AG09319 (cell line): ENCODE results near the gene NFASC.

ENCODE experiments used
- DNase-seq: peaks from one replicate; pipeline ENCODE4 v3.0.0-alpha.2; 2010; ENCODE audit warnings: low read depth; ENCODE audit errors: extremely low read depth
- TF ChIP-seq, protein P1 (sequence below): IDR thresholded peaks from 2 replicates; pipeline ENCODE4 v1.5.1; 2011; ENCODE audit warnings: low read depth, mild to moderate bottlenecking, inconsistent platforms, low read length, moderate library complexity

Gene NFASC

DNA sequence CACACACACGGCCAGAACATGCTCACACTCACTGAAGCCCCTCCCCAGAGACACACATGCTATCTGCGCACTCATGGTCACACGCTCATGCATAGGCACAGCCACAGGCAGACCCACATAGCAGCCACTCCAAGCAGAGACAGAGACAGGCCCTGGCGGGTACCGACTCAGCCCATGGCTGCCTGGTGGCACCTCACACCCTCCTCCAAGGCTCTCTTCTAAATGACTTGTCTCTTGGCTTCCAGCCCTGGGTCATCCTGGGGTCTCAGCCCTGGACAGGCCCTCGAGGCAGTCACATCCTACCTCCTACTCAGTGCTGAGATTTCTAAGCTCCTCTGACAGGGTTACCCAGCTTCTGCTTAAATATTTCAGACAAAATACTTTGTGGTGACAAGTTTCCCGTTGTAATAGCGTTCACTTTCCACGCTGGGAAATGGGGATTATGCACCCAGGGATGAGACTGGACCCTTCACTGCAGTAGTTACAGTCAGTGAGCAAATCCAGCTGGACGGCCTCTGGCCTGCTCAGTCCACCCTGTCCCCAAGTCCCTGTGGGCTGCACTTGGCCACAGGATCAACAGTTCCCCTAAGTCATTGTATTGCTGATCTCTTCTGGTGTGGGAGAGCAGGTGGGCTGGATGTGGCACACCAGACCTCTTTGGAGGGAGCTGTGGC lies 2.9 kb upstream of the NFASC start:
- DNase-seq = no peak
- TF ChIP-seq, protein P1, sequence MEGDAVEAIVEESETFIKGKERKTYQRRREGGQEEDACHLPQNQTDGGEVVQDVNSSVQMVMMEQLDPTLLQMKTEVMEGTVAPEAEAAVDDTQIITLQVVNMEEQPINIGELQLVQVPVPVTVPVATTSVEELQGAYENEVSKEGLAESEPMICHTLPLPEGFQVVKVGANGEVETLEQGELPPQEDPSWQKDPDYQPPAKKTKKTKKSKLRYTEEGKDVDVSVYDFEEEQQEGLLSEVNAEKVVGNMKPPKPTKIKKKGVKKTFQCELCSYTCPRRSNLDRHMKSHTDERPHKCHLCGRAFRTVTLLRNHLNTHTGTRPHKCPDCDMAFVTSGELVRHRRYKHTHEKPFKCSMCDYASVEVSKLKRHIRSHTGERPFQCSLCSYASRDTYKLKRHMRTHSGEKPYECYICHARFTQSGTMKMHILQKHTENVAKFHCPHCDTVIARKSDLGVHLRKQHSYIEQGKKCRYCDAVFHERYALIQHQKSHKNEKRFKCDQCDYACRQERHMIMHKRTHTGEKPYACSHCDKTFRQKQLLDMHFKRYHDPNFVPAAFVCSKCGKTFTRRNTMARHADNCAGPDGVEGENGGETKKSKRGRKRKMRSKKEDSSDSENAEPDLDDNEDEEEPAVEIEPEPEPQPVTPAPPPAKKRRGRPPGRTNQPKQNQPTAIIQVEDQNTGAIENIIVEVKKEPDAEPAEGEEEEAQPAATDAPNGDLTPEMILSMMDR = no peak

DNA sequence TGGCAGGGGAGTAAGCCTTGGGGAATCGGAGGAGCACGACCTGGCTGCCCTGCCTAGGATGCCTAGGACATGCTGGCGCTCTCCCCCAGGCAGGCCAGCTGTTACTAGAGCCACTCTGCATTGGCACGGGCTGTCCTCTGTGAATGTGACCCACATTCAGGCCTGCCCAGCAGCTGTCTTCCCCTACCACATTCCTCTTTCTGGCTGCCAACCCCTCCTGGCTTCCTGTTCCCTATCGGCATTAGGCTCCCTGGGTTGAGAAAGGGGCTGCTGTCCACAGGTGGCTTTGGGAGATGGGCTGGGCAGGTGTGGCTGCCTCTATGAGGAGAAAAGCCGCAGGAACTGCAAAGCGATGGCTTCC lies 2.3 kb upstream of the NFASC start:
- no peak for DNase-seq
- TF ChIP-seq, protein P1 = no peak

DNA sequence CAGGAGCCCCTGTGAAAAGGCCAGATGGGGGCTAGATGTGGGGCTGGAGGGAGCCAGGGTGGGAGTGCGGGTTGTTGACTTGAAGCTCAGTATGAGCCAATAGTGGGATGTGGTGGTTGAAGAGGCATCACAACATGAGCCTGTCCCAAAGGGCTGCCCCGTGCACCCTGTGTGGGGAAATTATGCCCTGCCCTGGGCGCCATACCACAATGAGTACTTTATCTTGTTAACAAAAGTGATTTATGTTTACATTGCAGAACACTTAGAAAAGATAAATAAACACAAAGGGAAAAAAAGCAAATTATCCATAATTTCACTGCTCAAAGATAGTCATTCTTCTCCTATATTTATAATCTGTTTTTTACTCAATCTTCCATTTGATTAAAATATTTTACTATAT lies 1.6 kb upstream of the NFASC start:
- DNase-seq = no peak
- TF ChIP-seq, protein P1 = no peak

DNA sequence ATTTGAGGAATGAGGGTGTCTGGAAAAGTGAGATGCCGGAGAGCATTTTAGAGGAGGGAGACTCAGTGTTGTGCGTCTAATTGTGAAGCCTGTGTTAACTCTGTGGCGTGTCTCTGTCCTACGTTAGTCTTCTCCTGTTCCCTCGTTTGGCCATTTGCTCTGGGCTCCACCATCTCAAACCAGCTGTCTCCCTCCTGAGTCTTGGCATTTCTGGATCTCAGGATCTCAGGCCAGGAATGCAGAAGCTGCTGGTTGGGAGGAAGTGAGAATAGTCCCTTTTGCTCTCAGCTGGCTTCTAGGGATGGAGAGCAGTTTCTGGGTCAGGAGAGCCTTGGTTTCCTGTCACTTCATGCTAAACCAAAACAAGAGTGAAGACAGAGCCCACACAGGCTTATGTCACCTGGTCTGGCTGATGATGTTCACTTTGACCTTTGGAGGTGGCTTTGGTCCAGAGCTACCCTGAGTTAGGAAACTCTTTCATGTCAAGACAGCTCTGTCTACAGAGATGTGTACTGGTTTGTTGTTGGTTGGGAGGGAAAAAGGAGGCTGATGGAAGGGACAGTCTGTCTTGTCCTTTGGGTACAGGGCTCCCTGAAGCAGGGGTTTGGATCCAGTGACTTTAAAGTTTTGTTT lies 859 bp downstream of the NFASC start:
- TF ChIP-seq, protein P1 = no peak
- DNase-seq = no peak

DNA sequence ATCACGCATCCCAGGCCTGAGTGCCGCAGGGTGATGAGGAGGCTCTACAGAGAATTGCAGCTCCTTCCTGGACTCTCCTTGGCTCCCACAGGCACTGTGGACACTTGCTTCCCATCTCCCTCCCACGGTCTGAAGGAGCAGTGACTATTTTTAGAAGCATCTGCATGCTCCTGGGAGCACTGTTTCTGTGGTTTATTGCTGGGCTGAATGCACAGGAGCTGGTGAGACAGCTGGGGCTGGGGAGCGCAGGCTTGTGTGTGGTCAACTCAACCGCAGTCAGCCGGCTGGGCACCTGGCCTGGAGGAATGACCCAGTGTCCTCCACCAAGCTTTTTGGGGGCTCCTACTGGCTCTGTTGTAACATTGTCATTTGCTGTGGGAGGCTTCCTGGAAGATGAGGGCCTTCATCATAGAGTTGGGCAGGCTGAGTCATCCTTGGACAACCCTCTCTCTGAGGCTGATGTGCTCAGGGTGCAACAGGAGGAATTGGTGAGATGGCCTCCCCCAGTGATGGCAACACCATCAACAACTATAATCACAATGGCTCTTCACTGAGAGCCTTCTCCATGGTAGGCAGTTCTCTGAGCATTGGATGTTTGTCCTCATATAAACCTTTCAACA lies 1.7 kb downstream of the NFASC start:
- DNase-seq = no peak
- TF ChIP-seq, protein P1 = no peak

DNA sequence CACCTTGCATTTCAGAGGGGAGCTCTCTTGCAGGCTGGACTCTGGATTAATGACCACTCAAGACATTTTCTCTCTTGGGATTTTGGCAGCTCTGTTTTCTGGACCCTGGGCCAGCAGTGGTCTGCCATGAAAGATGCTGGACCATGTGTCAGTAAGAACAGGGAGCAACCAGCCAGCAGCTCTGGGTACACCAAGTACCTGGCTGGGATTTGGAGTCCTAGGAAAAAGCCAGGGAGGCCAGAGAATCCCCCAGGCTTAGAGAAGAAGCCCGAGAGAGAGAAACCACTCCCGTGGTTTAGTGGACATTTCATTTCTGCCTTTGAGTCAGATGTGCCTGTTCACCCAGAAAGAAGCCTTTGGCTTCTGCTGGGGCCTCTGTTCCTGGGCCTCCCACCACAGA lies 2.5 kb downstream of the NFASC start:
- no peak for DNase-seq
- TF ChIP-seq, protein P1 = no peak

DNA sequence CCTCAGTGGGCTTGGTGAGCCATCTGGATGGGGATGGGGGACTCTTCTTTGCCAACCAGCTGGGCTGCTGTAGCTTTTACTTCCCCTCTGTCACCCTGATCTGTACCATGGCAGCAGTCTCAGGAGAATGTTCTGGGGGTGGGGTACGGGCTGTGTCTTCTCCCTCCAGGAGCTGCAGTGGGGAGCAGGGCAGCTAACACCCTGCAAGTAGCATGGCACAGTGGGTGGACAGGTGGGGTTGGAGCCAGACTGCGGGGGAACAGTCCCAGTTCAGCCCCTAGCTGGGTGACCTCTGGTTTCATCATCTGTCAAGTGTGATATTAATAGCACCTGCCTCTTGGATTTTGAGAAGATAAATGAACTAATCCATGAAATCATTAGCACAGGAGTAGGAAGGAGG lies 3.1 kb downstream of the NFASC start:
- TF ChIP-seq, protein P1 = no peak
- no peak for DNase-seq
